A673 (cell line): ENCODE results near the gene RANBP3L. TPM values are rescaled to one million over a fixed set of nuclear protein-coding genes. Genes with fewer than 3 reads are reported as not detected.

Source experiments
- BruUV-seq: library from RNA; stranded (reverse); fragments of 400-500 nt; replicated peaks from 2 replicates; lab custom pipeline; 2021; lab: Mats Ljungman, UMichigan
- CTCF ChIA-PET: fragments of 300-600 bp; sonication (Branson Sonifier 250); formaldehyde crosslinking; loops from one replicate; lab custom pipeline; 2022; ENCODE audit warnings: antibody characterized with exemption; lab: Charles Lee
- POLR2A ChIA-PET: fragments of 300-600 bp; sonication (Branson Sonifier 250); formaldehyde crosslinking; loops from one replicate; lab custom pipeline; 2022; ENCODE audit warnings: antibody characterized with exemption; ENCODE audit not compliant: low non-redundant PET; lab: Charles Lee
- DNase-seq: peaks from one replicate; pipeline ENCODE4 v3.0.0-alpha.2; 2015; ENCODE audit warnings: low spot score
- H3K27ac ChIP-seq: fragments of 200-600 bp; sonication (generic); 2 replicates; pipeline ENCODE4 v1.5.1; 2016; ENCODE audit warnings: mixed run types, low read depth, mild to moderate bottlenecking, mixed read lengths, antibody characterized with exemption, low read length; ENCODE audit not compliant: poor library complexity, severe bottlenecking
- H3K27me3 ChIP-seq: fragments of 200-600 bp; sonication (generic); replicated peaks from 2 replicates; pipeline ENCODE4 v1.6.1; 2017; ENCODE audit warnings: mixed run types, low read depth, mild to moderate bottlenecking, mixed read lengths, antibody characterized with exemption, low read length; ENCODE audit not compliant: insufficient read depth, poor library complexity
- H3K36me3 ChIP-seq: fragments of 200-600 bp; sonication (generic); 2 replicates; pipeline ENCODE4 v1.6.1; 2016; ENCODE audit warnings: mixed run types, mild to moderate bottlenecking, mixed read lengths, antibody characterized with exemption, low read length; ENCODE audit not compliant: insufficient read depth, poor library complexity, severe bottlenecking
- H3K4me1 ChIP-seq: fragments of 200-600 bp; sonication (generic); 2 replicates; pipeline ENCODE4 v1.6.1; 2017; ENCODE audit warnings: mixed run types, mild to moderate bottlenecking, mixed read lengths, antibody characterized with exemption, low read length; ENCODE audit not compliant: insufficient read depth, poor library complexity, severe bottlenecking
- H3K4me3 ChIP-seq: fragments of 200-600 bp; sonication (generic); 2 replicates; pipeline ENCODE4 v1.5.1; 2016; ENCODE audit warnings: low read depth, mixed run types, mild to moderate bottlenecking, mixed read lengths, low read length; ENCODE audit not compliant: poor library complexity, severe bottlenecking
- H3K9me3 ChIP-seq: fragments of 200-600 bp; sonication (generic); 2 replicates; pipeline ENCODE4 v1.6.1; 2016; ENCODE audit warnings: mixed run types, low read depth, mild to moderate bottlenecking, mixed read lengths, antibody characterized with exemption, low read length; ENCODE audit not compliant: poor library complexity, severe bottlenecking
- EZH2 ChIP-seq: fragments of 200-600 bp; sonication (generic); IDR thresholded peaks from 2 replicates; pipeline ENCODE4 v1.6.1; 2017; ENCODE audit warnings: borderline replicate concordance, low read depth, mild to moderate bottlenecking, mixed read lengths, antibody characterized with exemption, low read length; ENCODE audit not compliant: poor library complexity, severe bottlenecking
- intact Hi-C: fragments of 100-400 bp; cut with micrococcal nuclease; formaldehyde crosslinking; loops from one replicate; pipeline ENCODE4 v1.10.0; 2022; ENCODE audit not compliant: unreplicated experiment
- total RNA-seq: library from RNA; stranded (reverse); gene quantifications from 2 replicates; pipeline ENCODE4 v1.2.3, GENCODE V29; 2021
- TF ChIP-seq, protein P1 (sequence below): fragments of 300-800, 200-600 bp; sonication (generic); conservative IDR thresholded peaks from 2 replicates; pipeline ENCODE4 v1.5.1; 2017; ENCODE audit warnings: low read depth, mild to moderate bottlenecking, antibody characterized with exemption, low read length, moderate library complexity, mixed read lengths

Gene RANBP3L
- total RNA-seq, 1 experiment from 2014 or later = not detected

DNA sequence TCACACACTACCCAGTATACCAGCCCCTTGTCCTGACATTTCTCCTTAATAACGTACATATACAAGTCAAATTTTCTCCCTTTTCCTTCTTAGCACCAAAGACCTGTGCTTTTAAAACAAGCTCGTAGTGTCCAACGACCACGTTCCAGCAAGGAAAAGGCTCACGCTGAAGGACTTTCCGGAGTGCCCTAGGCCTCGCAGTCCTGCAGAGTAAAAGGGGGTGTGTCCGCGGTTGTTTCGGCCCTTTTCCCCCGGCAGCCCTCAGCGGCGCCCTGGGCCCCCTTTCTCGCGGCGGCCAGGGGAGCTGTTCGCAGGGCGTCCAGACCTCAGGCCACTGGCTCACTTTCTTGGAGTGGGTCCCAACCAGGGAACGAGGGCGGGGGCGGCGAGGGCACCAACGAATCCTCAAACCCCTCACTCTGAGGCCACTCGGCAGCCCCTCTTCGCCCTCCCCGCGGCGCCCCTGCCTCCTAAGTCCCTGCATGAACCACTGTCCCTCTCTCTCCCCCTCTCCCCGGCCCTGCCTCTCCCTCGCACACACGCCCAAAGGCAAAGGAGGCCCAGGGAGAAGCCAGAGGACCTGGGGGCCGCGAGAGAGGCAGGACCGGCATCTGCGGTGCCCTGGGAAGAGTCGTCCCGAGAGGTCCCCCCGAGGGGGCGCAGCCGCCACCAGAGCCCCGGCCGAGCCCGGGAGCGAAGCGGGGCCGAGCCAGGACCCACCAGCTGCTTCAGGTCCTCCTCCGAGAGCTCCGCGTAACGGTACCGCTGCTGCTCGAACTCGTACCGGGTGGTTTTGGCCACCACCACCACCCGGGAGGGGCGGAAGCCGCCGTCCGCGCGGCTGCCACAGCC is 60.7 kb downstream of the RANBP3L start:
- peak; percentile 59 for DNase-seq
- no TSS peak for BruUV-seq
- Histone ChIP-seq H3K27ac (peak overlapping the region; percentile 92), H3K36me3 (no peaks in the 10 kb centered on the region), H3K9me3 (no peaks in the 10 kb centered on the region), H3K27me3 (no peaks in the 10 kb centered on the region), H3K4me1 (peaks cover 29% of the 10 kb centered on the region), H3K4me3 (peak overlapping the region; percentile 84)
- TF ChIP-seq, protein P1, sequence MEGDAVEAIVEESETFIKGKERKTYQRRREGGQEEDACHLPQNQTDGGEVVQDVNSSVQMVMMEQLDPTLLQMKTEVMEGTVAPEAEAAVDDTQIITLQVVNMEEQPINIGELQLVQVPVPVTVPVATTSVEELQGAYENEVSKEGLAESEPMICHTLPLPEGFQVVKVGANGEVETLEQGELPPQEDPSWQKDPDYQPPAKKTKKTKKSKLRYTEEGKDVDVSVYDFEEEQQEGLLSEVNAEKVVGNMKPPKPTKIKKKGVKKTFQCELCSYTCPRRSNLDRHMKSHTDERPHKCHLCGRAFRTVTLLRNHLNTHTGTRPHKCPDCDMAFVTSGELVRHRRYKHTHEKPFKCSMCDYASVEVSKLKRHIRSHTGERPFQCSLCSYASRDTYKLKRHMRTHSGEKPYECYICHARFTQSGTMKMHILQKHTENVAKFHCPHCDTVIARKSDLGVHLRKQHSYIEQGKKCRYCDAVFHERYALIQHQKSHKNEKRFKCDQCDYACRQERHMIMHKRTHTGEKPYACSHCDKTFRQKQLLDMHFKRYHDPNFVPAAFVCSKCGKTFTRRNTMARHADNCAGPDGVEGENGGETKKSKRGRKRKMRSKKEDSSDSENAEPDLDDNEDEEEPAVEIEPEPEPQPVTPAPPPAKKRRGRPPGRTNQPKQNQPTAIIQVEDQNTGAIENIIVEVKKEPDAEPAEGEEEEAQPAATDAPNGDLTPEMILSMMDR = no peak
- TF ChIP-seq EZH2 = no peak
- ChIA-PET POLR2A (interaction anchor here (0.7 kb wide), 1 partner anchor 176 kb away, joined by 3 read pairs; no protein-coding TSS in a partner anchor), CTCF (interaction anchor here (0.6 to 1.5 kb wide), 4 partner anchors 25 to 111 kb away, joined by 3 to 4 read pairs (median 3); no protein-coding TSS in a partner anchor)
- intact Hi-C loops = loop anchor here (5.0 kb wide), 1 partner anchor 174 kb away; the partner anchor contains the start of gene UGT3A2

DNA sequence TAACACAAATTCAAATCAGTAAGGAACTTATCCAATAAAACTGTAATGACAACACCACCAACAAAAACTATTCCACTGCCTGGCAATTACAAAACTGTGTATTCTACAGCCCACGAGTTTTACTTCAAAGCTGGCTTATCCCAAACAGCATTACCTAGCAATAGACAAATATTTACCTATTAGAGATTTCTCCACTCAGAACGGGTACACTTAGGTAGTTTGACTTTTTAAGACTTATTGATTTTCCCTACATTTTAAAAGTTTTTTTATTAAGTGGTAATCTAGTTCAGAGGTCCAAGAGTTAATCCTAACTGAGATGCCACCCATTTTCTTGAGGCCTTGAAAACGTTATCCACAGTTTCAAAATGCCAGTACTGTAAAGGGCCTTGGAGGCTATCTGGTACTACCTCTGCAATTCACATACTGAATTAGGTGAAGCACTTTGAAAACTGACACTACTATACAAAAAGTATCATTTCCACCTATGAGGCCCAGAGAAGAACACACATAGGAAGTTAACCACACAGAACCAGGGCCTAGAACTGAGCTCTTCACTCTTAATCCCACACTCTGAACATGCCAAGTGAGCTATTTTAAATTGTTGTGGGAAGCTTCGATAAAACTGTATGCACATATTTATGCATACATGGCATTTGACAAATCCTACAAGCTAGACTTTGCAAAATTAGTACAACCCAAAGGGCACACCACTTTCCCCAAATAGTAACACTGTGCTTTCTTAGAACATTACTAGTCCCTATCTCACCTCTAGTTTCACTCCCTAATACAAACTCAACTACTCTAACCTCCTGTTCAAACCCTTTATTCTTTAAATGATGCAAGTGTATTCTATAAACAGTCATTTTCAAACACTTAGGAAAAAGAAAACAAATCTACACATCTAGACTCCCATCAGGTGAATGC is 62.1 kb downstream of the RANBP3L start:
- intact Hi-C loops = loop anchor here (5.0 kb wide), 1 partner anchor 172 kb away; the partner anchor contains the start of gene UGT3A2
- Histone ChIP-seq H3K4me3 (peak overlapping the region; percentile 84), H3K4me1 (peaks cover 32% of the 10 kb centered on the region), H3K27ac (peak overlapping the region; percentile 92), H3K36me3 (no peaks in the 10 kb centered on the region), H3K27me3 (no peaks in the 10 kb centered on the region), H3K9me3 (no peaks in the 10 kb centered on the region)
- TSS peak; percentile 39 for BruUV-seq
- POLR2A ChIA-PET = no interaction called here
- no peak for DNase-seq
- CTCF ChIA-PET = no interaction called here
- TF ChIP-seq, protein P1 = no peak
- TF ChIP-seq EZH2 = no peak
